Pancreas (tissue), 10 donors: Measurements from ENCODE around the gene GALK1. TPM values are rescaled to one million over a fixed set of nuclear protein-coding genes. Genes with fewer than 3 reads are reported as not detected.

Experiments used
- ATAC-seq, 4 donors: fragments of 200-7000 bp; cut with Tn5 transposase; one replicate each; pipeline versions ENCODE4 v1.8.0 to v1.9.1; 2020; ENCODE audit warnings: mild to moderate bottlenecking in 4 of 4, moderate library complexity in 4 of 4
- DNase-seq, 6 donors: peaks; one replicate each; pipeline ENCODE4 v3.0.0-alpha.2; 2020
- FAIRE-seq: peaks from 2 replicates; lab custom pipeline; 2012; peaks lifted over from hg19 to GRCh38; lab: Jason Lieb, UNC
- H3K27ac ChIP-seq, 4 donors: fragments of 200-600 bp; sonication (generic); 1 replicate in 3 of 4; 2 replicates in 1 of 4; pipeline versions ENCODE4 v1.5.0 to v1.8.0; 2020
- H3K27me3 ChIP-seq, 4 donors: fragments of 200-600 bp; one replicate each; pipeline ENCODE4 v1.8.0; 2021
- H3K36me3 ChIP-seq, 3 donors: fragments of 200-600 bp; sonication (generic) in 1 of 3; one replicate each; pipeline versions ENCODE4 v1.5.0 to v1.8.0; 2020 to 2021
- H3K4me1 ChIP-seq, 3 donors: fragments of 200-600 bp; one replicate each; pipeline ENCODE4 v1.8.0; 2021
- H3K4me3 ChIP-seq, 4 donors: fragments of 200-600 bp; sonication (generic) in 2 of 4; one replicate each; pipeline versions ENCODE4 v1.5.0 to v1.8.0; 2020 to 2021
- H3K9me3 ChIP-seq, 4 donors: fragments of 200-600 bp; one replicate each; pipeline ENCODE4 v1.8.0; 2021
- CTCF ChIP-seq, 4 donors: fragments of 200-600 bp; sonication (generic) in 3 of 4; IDR thresholded peaks; one replicate each; pipeline versions ENCODE4 v1.5.0 to v1.8.0; 2021; ENCODE audit warnings: antibody characterized with exemption in 4 of 4
- WGBS, 2 donors: extraction: QIAGEN DNeasy Blood & Tissue Kit; methylation state at CpG; one replicate each; pipeline ENCODE4 v1.1.7; 2013; 5-methylcytosine and 5-hydroxymethylcytosine counted together
- intact Hi-C, 3 donors: fragments of 100-400 bp; cut with DNase I; formaldehyde crosslinking; loops; one replicate each; pipeline versions ENCODE4 v1.11.1 to v1.14.2; 2022
- polyA plus RNA-seq, 2 donors: library from polyadenylated mRNA; stranded (reverse); fragments of 200-250 nt; gene quantifications; one replicate each; pipeline ENCODE4 v1.2.3, GENCODE V29; 2013
- total RNA-seq, 6 donors: library from RNA; stranded (reverse); fragmentation: NEBNext Ultra II Directional in 4 of 6; extraction: Animal tissue kit (Norgen Biotek cat#: 25700) in 4 of 6; gene quantifications; one replicate each; pipeline versions ENCODE4 v1.2.1 to v1.2.4, GENCODE V29; 2021 to 2023
- donor health status: healthy with polysubstance abuse.
- donor health status: DM: no; HTN: no; CAD: no; lungs with moderate emphysema.
- donor health status: DM: no; HTN: no; CAD: no.
- donor health status: control.
- donor health status: control.
- donor health status: Bipolar disorder and iron deficiency.
- donor health status: DM: yes; HTN: yes; CAD: no.
- donor health status: DM: no; HTN: no; CAD: no.
- donor health status: DM: no; HTN: no; CAD: no.
- donor health status: DM: yes; HTN: yes; CAD: no.

GALK1 gene
- total and polyA plus RNA-seq, 8 donors, result 18.0 to 29.8 (median 21.0) TPM

- peaks cover 0 to 1% (median 0%) of the 10 kb centered on the region in 3 donors for H3K36me3 ChIP-seq
- H3K4me1 ChIP-seq, result peaks cover 0 to 9% (median 0%) of the 10 kb centered on the region in 3 donors
- ATAC-seq (no peak), FAIRE-seq (no peak), DNase-seq (peak in 1 of 6 donors; percentile 55)
- no peaks in the 10 kb centered on the region for H3K27me3 ChIP-seq
- H3K4me3 ChIP-seq, result no peak overlapping the region
- intact Hi-C loops, result no loop called here
- TF ChIP-seq CTCF (IDR thresholded peaks at IDR 0.05), result no peak
- H3K27ac ChIP-seq, result no peak overlapping the region
- 87 to 89% methylated on average over 23 of the region's 23 CpGs for WGBS, 2 donors
- H3K9me3 ChIP-seq, result no peaks in the 10 kb centered on the region
Measured at GRCh38 chr17:75724016-75725003, 40.7 kb downstream of the GALK1 start.

- no peak overlapping the region for H3K27ac ChIP-seq
- H3K9me3 ChIP-seq, result no peaks in the 10 kb centered on the region
- FAIRE-seq (no peak), DNase-seq (peak in 1 of 6 donors; percentile 53), ATAC-seq (peak in 1 of 4 donors; percentile 4)
- peaks cover 0 to 9% (median 0%) of the 10 kb centered on the region in 3 donors for H3K4me1 ChIP-seq
- no peaks in the 10 kb centered on the region for H3K27me3 ChIP-seq
- H3K4me3 ChIP-seq, result peak overlapping the region in 1 of 4 donors; percentile 7
- H3K36me3 ChIP-seq, result no peaks in the 10 kb centered on the region
- 78 to 84% methylated on average over 18 of the region's 18 CpGs for WGBS, 2 donors
- intact Hi-C loops, result no loop called here
- no peak for TF ChIP-seq CTCF (IDR thresholded peaks at IDR 0.05)
Measured at GRCh38 chr17:75723171-75723930, 41.6 kb downstream of the GALK1 start.

- no peak for ATAC-seq
- no peak for TF ChIP-seq CTCF (IDR thresholded peaks at IDR 0.05)
- Histone ChIP-seq H3K4me3 (peak overlapping the region in 2 of 4 donors; percentile 35 to 62), H3K27ac (no peak overlapping the region), H3K4me1 (peaks cover 0 to 9% (median 0%) of the 10 kb centered on the region in 3 donors), H3K9me3 (no peaks in the 10 kb centered on the region), H3K27me3 (no peaks in the 10 kb centered on the region), H3K36me3 (no peaks in the 10 kb centered on the region)
- intact Hi-C loops, result no loop called here
- WGBS, 2 donors, result 90 to 92% methylated on average over 9 of the region's 9 CpGs
- no peak for FAIRE-seq
- DNase-seq, result peak in 1 of 6 donors; percentile 37
Measured at GRCh38 chr17:75722542-75723095, 42.4 kb downstream of the GALK1 start.

GRCh38 chr17:75722076-75722475 is 42.9 kb downstream of the GALK1 start:
- peak in 3 of 4 donors; percentile 26 to 50 (median 29) for ATAC-seq
- peak in 2 of 6 donors; percentile 44 to 71 for DNase-seq
- Histone ChIP-seq H3K36me3 (no peaks in the 10 kb centered on the region), H3K4me1 (peaks cover 0 to 9% (median 0%) of the 10 kb centered on the region in 3 donors), H3K27me3 (no peaks in the 10 kb centered on the region), H3K27ac (peak overlapping the region; percentile 73 to 79 (median 76)), H3K4me3 (peak overlapping the region; percentile 34 to 65 (median 48)), H3K9me3 (no peaks in the 10 kb centered on the region)
- FAIRE-seq, result no peak
- intact Hi-C loops, result no loop called here
- 85 to 90% methylated on average over 5 of the region's 5 CpGs for WGBS, 2 donors
- TF ChIP-seq CTCF (IDR thresholded peaks at IDR 0.05), result no peak
